Measurements from ENCODE around the gene CLSTN2. TPM values are rescaled to one million over a fixed set of nuclear protein-coding genes. Genes with fewer than 3 reads are reported as not detected.

CLSTN2 gene
- total RNA-seq, 1 experiment from 2014 or later: 0.02 TPM

DNA sequence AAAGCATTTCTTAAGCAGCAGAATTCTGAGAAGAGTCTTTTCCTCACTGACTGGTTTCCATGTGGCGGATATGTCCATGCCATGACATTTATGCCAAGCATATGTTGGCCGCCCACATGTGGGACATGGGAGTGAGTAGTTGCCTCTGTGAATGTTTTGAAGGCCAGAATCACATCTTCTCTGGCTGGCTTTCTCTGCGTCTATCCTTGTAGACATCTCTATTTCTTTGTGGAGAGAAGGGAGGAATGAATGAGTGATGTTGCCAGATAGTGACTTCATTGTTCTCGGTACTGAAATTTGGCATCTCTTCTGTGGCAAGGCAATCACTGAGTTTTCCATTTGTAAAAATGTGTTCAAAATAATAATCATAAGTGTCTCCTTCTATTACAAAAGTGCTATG lies 316.0 kb downstream of the CLSTN2 start:
- TF ChIP-seq SIN3A (IDR thresholded peaks at IDR 0.05; ENCODE audit: low read depth) (no peak), SRF (IDR thresholded peaks at IDR 0.05; ENCODE audit: low read depth) (no peak), POLR2AphosphoS5 (IDR thresholded peaks at IDR 0.05; ENCODE audit: low read depth, low read length) (no peak), RAD21 (IDR thresholded peaks at IDR 0.05; ENCODE audit: low read depth) (no peak), CEBPB (IDR thresholded peaks at IDR 0.05; ENCODE audit: low read depth) (no peak), EZH2phosphoT487 (IDR thresholded peaks at IDR 0.05; ENCODE audit: borderline replicate concordance) (no peak), EZH2 (IDR thresholded peaks at IDR 0.05) (no peak)
- Histone ChIP-seq H3K9ac (ENCODE audit: low read length) (no peak overlapping the region), H3K9me3 (ENCODE audit: control insufficient read depth in 1 of 2, insufficient read depth in 1 of 2, low read depth in 1 of 2, low read length in 2 of 2) (no peaks in the 10 kb centered on the region), H3K4me1 (ENCODE audit: control insufficient read depth in 1 of 2, insufficient read depth in 2 of 2, low read length in 2 of 2) (no peaks in the 10 kb centered on the region), H3K9me2 (ENCODE audit: insufficient read depth) (no peaks in the 10 kb centered on the region), H3K27me3 (ENCODE audit: insufficient read depth, low read length) (peaks cover 13% of the 10 kb centered on the region), H3K4me2 (ENCODE audit: low read length) (no peak overlapping the region), H2AFZ (ENCODE audit: low read depth, low read length, poor library complexity, severe bottlenecking) (no peak overlapping the region), H4K20me1 (ENCODE audit: insufficient read depth) (no peaks in the 10 kb centered on the region), H3K27ac (ENCODE audit: low read depth, low read length) (no peak overlapping the region), H3K79me2 (ENCODE audit: insufficient read depth, low read length) (no peaks in the 10 kb centered on the region), H3K36me3 (ENCODE audit: control insufficient read depth in 1 of 2, insufficient read depth in 2 of 2, low read length in 2 of 2) (no peaks in the 10 kb centered on the region), H3K4me3 (replicated peaks in 1 of 2; ENCODE audit: low read depth in 1 of 2, low read length in 2 of 2) (no peak overlapping the region)
- ChIA-PET POLR2A (no interaction called here), CTCF (no interaction called here), RAD21 (ENCODE audit: low non-redundant PET in 1 of 2, low total read pairs in 2 of 2, uncharacterized antibody in 2 of 2, unreplicated experiment in 2 of 2) (no interaction called here)
- DNase-seq (ENCODE audit: low read depth, low spot score) (no peak), ATAC-seq (no peak)
- intact Hi-C loops (cut with micrococcal nuclease): no loop called here
- no TSS peak for BruUV-seq (replicated peaks)

DNA sequence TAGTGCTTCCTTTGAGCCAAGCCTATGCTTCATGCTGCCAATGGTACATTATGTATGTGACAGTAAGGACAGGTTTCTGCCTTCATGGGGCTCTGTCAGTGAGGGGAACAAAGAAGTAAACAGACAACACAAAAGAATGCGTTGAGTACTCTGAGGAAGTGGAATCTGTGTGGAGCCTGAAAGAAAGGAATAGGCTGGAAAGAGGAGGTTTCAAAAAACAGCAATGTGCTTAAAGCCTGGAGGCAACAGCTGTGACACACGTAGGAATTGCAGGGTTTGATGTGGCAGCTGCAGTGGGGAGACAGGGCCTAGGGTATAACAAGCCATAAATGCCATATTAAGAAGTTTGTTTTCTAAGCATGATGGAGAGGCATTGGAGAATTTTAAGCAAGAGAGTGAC lies 316.7 kb downstream of the CLSTN2 start:
- H2AFZ ChIP-seq (ENCODE audit: low read depth, low read length, poor library complexity, severe bottlenecking): no peak overlapping the region
- ATAC-seq: no peak
- TF ChIP-seq POLR2AphosphoS5 (IDR thresholded peaks at IDR 0.05; ENCODE audit: low read depth, low read length): no peak
- TF ChIP-seq FOSL1 (IDR thresholded peaks at IDR 0.05; ENCODE audit: low read depth): no peak
- TF ChIP-seq, protein P1, sequence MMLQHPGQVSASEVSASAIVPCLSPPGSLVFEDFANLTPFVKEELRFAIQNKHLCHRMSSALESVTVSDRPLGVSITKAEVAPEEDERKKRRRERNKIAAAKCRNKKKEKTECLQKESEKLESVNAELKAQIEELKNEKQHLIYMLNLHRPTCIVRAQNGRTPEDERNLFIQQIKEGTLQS (IDR thresholded peaks at IDR 0.05): no peak
- no peak for TF ChIP-seq ZNF274 (IDR thresholded peaks at IDR 0.05; ENCODE audit: low read depth, low read length)
- TF ChIP-seq TCF7L2 (IDR thresholded peaks at IDR 0.05; ENCODE audit: borderline replicate concordance, extremely low read depth, insufficient read depth, insufficient read length): no peak
- TF ChIP-seq RAD21 (IDR thresholded peaks at IDR 0.05; ENCODE audit: low read depth): no peak
- no peak for TF ChIP-seq SRF (IDR thresholded peaks at IDR 0.05; ENCODE audit: low read depth)
- no peak for TF ChIP-seq ELF1 (IDR thresholded peaks at IDR 0.05; ENCODE audit: borderline replicate concordance, low read depth)
- no peak for TF ChIP-seq JUND (IDR thresholded peaks at IDR 0.05)
- TF ChIP-seq, protein P2, sequence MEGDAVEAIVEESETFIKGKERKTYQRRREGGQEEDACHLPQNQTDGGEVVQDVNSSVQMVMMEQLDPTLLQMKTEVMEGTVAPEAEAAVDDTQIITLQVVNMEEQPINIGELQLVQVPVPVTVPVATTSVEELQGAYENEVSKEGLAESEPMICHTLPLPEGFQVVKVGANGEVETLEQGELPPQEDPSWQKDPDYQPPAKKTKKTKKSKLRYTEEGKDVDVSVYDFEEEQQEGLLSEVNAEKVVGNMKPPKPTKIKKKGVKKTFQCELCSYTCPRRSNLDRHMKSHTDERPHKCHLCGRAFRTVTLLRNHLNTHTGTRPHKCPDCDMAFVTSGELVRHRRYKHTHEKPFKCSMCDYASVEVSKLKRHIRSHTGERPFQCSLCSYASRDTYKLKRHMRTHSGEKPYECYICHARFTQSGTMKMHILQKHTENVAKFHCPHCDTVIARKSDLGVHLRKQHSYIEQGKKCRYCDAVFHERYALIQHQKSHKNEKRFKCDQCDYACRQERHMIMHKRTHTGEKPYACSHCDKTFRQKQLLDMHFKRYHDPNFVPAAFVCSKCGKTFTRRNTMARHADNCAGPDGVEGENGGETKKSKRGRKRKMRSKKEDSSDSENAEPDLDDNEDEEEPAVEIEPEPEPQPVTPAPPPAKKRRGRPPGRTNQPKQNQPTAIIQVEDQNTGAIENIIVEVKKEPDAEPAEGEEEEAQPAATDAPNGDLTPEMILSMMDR (IDR thresholded peaks at IDR 0.05 in 2 of 3, conservative IDR thresholded peaks at IDR 0.05 in 1 of 3; ENCODE audit: borderline replicate concordance in 1 of 3, insufficient read depth in 1 of 3, low read depth in 2 of 3, low read length in 2 of 3): no peak
- TF ChIP-seq, protein P3, sequence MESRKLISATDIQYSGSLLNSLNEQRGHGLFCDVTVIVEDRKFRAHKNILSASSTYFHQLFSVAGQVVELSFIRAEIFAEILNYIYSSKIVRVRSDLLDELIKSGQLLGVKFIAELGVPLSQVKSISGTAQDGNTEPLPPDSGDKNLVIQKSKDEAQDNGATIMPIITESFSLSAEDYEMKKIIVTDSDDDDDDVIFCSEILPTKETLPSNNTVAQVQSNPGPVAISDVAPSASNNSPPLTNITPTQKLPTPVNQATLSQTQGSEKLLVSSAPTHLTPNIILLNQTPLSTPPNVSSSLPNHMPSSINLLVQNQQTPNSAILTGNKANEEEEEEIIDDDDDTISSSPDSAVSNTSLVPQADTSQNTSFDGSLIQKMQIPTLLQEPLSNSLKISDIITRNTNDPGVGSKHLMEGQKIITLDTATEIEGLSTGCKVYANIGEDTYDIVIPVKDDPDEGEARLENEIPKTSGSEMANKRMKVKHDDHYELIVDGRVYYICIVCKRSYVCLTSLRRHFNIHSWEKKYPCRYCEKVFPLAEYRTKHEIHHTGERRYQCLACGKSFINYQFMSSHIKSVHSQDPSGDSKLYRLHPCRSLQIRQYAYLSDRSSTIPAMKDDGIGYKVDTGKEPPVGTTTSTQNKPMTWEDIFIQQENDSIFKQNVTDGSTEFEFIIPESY (IDR thresholded peaks at IDR 0.05; ENCODE audit: extremely low read depth, insufficient replicate concordance, low read length): no peak
- TF ChIP-seq, protein P4, sequence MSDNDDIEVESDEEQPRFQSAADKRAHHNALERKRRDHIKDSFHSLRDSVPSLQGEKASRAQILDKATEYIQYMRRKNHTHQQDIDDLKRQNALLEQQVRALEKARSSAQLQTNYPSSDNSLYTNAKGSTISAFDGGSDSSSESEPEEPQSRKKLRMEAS (IDR thresholded peaks at IDR 0.05): no peak
- no peak for TF ChIP-seq EGR1 (IDR thresholded peaks at IDR 0.05; ENCODE audit: low read depth)
- TF ChIP-seq ZFX (IDR thresholded peaks at IDR 0.05): no peak
- TF ChIP-seq SIN3A (IDR thresholded peaks at IDR 0.05; ENCODE audit: low read depth): no peak

More for the DNA sequence above, 316.7 kb downstream of the CLSTN2 start:
- POLR2A ChIA-PET: no interaction called here
- no peaks in the 10 kb centered on the region for H3K36me3 ChIP-seq (ENCODE audit: control insufficient read depth in 1 of 2, insufficient read depth in 2 of 2, low read length in 2 of 2)
- intact Hi-C loops (cut with micrococcal nuclease): no loop called here
- RAD21 ChIA-PET (ENCODE audit: low non-redundant PET in 1 of 2, low total read pairs in 2 of 2, uncharacterized antibody in 2 of 2, unreplicated experiment in 2 of 2): no interaction called here
- H3K27me3 ChIP-seq (ENCODE audit: insufficient read depth, low read length): peaks cover 18% of the 10 kb centered on the region
- no peaks in the 10 kb centered on the region for H3K79me2 ChIP-seq (ENCODE audit: insufficient read depth, low read length)
- no peak for DNase-seq (ENCODE audit: low read depth, low spot score)
- no TSS peak for BruUV-seq (replicated peaks)
- no peaks in the 10 kb centered on the region for H3K9me3 ChIP-seq (ENCODE audit: control insufficient read depth in 1 of 2, insufficient read depth in 1 of 2, low read depth in 1 of 2, low read length in 2 of 2)
- H3K9me2 ChIP-seq (ENCODE audit: insufficient read depth): no peaks in the 10 kb centered on the region
- no peak overlapping the region for H3K4me2 ChIP-seq (ENCODE audit: low read length)
- no peak overlapping the region for H3K9ac ChIP-seq (ENCODE audit: low read length)
- H3K4me1 ChIP-seq (ENCODE audit: control insufficient read depth in 1 of 2, insufficient read depth in 2 of 2, low read length in 2 of 2): no peaks in the 10 kb centered on the region
- no peak overlapping the region for H3K27ac ChIP-seq (ENCODE audit: low read depth, low read length)
- H4K20me1 ChIP-seq (ENCODE audit: insufficient read depth): no peaks in the 10 kb centered on the region
- H3K4me3 ChIP-seq (replicated peaks in 1 of 2; ENCODE audit: low read depth in 1 of 2, low read length in 2 of 2): no peak overlapping the region
- CTCF ChIA-PET: no interaction called here

Data from HCT116 (cell line).